ENCODE measurements around the gene RNF148.
A peak's percentile ranks its signal among the peaks of the same experiment; 100 is the strongest.

The RNF148 gene

DNA sequence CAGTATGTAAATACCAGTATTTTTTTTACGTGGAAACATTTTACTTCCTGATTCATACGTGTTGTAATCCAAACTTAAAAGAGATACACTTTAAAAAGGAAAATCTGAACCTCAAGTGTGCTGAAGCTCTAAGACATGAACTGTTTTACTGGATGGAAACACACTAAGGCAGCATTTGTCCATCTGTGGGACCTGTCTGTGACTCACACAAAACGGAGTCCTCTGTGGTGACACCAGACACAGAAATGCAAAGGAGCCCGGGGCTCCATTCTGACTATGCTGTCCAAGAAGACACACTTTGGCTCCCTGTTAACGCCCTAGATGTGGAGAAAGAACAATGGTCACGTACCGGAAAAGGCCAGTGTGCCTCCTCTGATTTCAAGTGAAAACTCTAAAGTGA is 27.7 kb downstream of the RNF148 start:
- H3K27me3 ChIP-seq (replicated peaks; ENCODE audit: control insufficient read depth, insufficient read depth, low read length), result no peaks in the 10 kb centered on the region
- no peaks in the 10 kb centered on the region for H3K36me3 ChIP-seq (ENCODE audit: control insufficient read depth, insufficient read depth, low read length, severe bottlenecking)
- no peaks in the 10 kb centered on the region for H3K9me3 ChIP-seq (ENCODE audit: control insufficient read depth, low read length)
- H3K4me3 ChIP-seq (ENCODE audit: low read length), result peak overlapping the region; percentile 67
- DNase-seq (ENCODE audit: low read depth), result peak; percentile 53
- H3K9ac ChIP-seq (ENCODE audit: low read length), result peak overlapping the region; percentile 27
- peaks cover 12% of the 10 kb centered on the region for H3K4me1 ChIP-seq (ENCODE audit: control insufficient read depth, insufficient read depth, low read length)

GRCh38 chr7:122674502-122674901 is 28.2 kb downstream of the RNF148 start:
- Histone ChIP-seq H3K4me3 (ENCODE audit: low read length) (peak overlapping the region; percentile 67), H3K4me1 (ENCODE audit: control insufficient read depth, insufficient read depth, low read length) (peaks cover 12% of the 10 kb centered on the region), H3K9ac (ENCODE audit: low read length) (peak overlapping the region; percentile 27), H3K9me3 (ENCODE audit: control insufficient read depth, low read length) (no peaks in the 10 kb centered on the region), H3K27me3 (replicated peaks; ENCODE audit: control insufficient read depth, insufficient read depth, low read length) (no peaks in the 10 kb centered on the region), H3K36me3 (ENCODE audit: control insufficient read depth, insufficient read depth, low read length, severe bottlenecking) (no peaks in the 10 kb centered on the region)
- DNase-seq (ENCODE audit: low read depth), result peak; percentile 72

DNA sequence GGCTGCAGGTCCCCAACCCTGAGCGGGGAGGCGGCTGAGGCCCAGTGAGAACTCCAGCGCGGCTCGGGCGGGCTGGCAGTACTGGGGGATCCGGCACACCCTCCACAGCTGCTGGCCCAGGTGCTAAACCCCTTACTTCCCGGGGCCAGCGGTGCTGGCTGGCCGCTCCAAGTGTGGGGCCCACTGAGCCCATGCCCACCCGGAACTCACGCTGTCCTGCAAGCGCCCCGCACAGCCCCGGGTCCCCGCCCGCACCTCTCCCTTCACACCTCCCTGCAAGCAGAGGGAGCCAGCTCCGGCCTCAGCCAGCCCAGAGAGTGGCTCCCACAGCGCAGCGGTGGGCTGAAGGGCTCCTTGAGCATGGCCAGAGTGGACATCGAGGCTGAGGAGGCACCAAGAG is 28.8 kb downstream of the RNF148 start:
- no peak for DNase-seq (ENCODE audit: low read depth)
- no peaks in the 10 kb centered on the region for H3K27me3 ChIP-seq (replicated peaks; ENCODE audit: control insufficient read depth, insufficient read depth, low read length)
- H3K36me3 ChIP-seq (ENCODE audit: control insufficient read depth, insufficient read depth, low read length, severe bottlenecking), result no peaks in the 10 kb centered on the region
- H3K9ac ChIP-seq (ENCODE audit: low read length), result no peak overlapping the region
- H3K4me1 ChIP-seq (ENCODE audit: control insufficient read depth, insufficient read depth, low read length), result peaks cover 12% of the 10 kb centered on the region
- no peaks in the 10 kb centered on the region for H3K9me3 ChIP-seq (ENCODE audit: control insufficient read depth, low read length)
- H3K4me3 ChIP-seq (ENCODE audit: low read length), result peak overlapping the region; percentile 67

- Histone ChIP-seq H3K9ac (ENCODE audit: low read length) (no peak overlapping the region), H3K27me3 (replicated peaks; ENCODE audit: control insufficient read depth, insufficient read depth, low read length) (no peaks in the 10 kb centered on the region), H3K4me1 (ENCODE audit: control insufficient read depth, insufficient read depth, low read length) (peaks cover 12% of the 10 kb centered on the region), H3K4me3 (ENCODE audit: low read length) (no peak overlapping the region), H3K36me3 (ENCODE audit: control insufficient read depth, insufficient read depth, low read length, severe bottlenecking) (no peaks in the 10 kb centered on the region), H3K9me3 (ENCODE audit: control insufficient read depth, low read length) (no peaks in the 10 kb centered on the region)
- DNase-seq (ENCODE audit: low read depth), result no peak
These were observed 30.2 kb downstream of the RNF148 start for GRCh38 chr7:122672536-122672935.

GRCh38 chr7:122663733-122664132 is 39.0 kb downstream of the RNF148 start:
- no peak overlapping the region for H3K4me3 ChIP-seq (ENCODE audit: low read length)
- no peaks in the 10 kb centered on the region for H3K4me1 ChIP-seq (ENCODE audit: control insufficient read depth, insufficient read depth, low read length)
- no peak overlapping the region for H3K9ac ChIP-seq (ENCODE audit: low read length)
- no peaks in the 10 kb centered on the region for H3K36me3 ChIP-seq (ENCODE audit: control insufficient read depth, insufficient read depth, low read length, severe bottlenecking)
- no peak for DNase-seq (ENCODE audit: low read depth)
- no peaks in the 10 kb centered on the region for H3K27me3 ChIP-seq (replicated peaks; ENCODE audit: control insufficient read depth, insufficient read depth, low read length)
- H3K9me3 ChIP-seq (ENCODE audit: control insufficient read depth, low read length), result no peaks in the 10 kb centered on the region

DNA sequence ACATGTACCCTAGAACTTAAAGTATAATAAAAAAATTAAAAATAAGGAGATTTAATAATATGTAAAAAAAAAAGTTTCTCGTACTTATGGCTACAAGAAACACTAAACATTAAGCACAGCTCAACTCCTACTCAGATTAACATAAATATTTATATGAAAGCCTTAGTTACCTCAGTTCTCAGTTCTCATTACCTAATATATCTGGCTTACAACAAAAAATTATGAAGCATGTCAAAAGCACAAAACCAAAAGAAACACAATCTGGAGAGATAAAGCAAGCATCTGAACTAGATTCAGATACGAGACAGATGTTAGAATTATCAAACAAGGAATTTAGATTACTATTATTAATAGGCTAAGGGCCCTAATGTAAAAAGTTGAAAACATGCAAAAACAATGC is 43.9 kb downstream of the RNF148 start:
- Histone ChIP-seq H3K4me3 (ENCODE audit: low read length) (no peak overlapping the region), H3K9ac (ENCODE audit: low read length) (no peak overlapping the region), H3K27me3 (replicated peaks; ENCODE audit: control insufficient read depth, insufficient read depth, low read length) (no peaks in the 10 kb centered on the region), H3K9me3 (ENCODE audit: control insufficient read depth, low read length) (no peaks in the 10 kb centered on the region), H3K4me1 (ENCODE audit: control insufficient read depth, insufficient read depth, low read length) (no peaks in the 10 kb centered on the region), H3K36me3 (ENCODE audit: control insufficient read depth, insufficient read depth, low read length, severe bottlenecking) (no peaks in the 10 kb centered on the region)
- no peak for DNase-seq (ENCODE audit: low read depth)

DNA sequence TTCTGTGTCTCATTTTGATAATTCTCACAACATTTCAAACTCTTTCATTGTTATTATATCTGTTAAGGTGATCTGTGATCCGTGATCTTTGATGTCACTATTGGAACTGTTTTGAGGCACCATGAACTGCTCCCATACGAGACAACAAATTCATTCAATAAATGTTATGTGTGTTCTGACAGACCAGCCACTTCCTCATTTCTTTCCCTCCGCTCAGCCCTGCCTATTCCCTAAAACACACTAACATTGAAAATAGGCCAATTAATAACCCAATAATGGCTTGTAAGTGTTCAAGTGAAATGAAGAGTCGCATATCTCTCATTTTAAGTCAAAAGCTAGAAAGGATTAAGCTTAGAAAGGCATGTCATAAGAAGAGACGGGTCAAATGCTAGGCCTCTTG is 49.0 kb downstream of the RNF148 start:
- Histone ChIP-seq H3K4me1 (ENCODE audit: control insufficient read depth, insufficient read depth, low read length) (peaks cover 5% of the 10 kb centered on the region), H3K27me3 (replicated peaks; ENCODE audit: control insufficient read depth, insufficient read depth, low read length) (no peaks in the 10 kb centered on the region), H3K36me3 (ENCODE audit: control insufficient read depth, insufficient read depth, low read length, severe bottlenecking) (no peaks in the 10 kb centered on the region), H3K9me3 (ENCODE audit: control insufficient read depth, low read length) (no peaks in the 10 kb centered on the region), H3K9ac (ENCODE audit: low read length) (no peak overlapping the region), H3K4me3 (ENCODE audit: low read length) (no peak overlapping the region)
- no peak for DNase-seq (ENCODE audit: low read depth)

- Histone ChIP-seq H3K4me1 (ENCODE audit: control insufficient read depth, insufficient read depth, low read length) (peaks cover 5% of the 10 kb centered on the region), H3K27me3 (replicated peaks; ENCODE audit: control insufficient read depth, insufficient read depth, low read length) (no peaks in the 10 kb centered on the region), H3K9me3 (ENCODE audit: control insufficient read depth, low read length) (no peaks in the 10 kb centered on the region), H3K4me3 (ENCODE audit: low read length) (no peak overlapping the region), H3K9ac (ENCODE audit: low read length) (no peak overlapping the region), H3K36me3 (ENCODE audit: control insufficient read depth, insufficient read depth, low read length, severe bottlenecking) (no peaks in the 10 kb centered on the region)
- DNase-seq (ENCODE audit: low read depth), result no peak
These were observed 49.8 kb downstream of the RNF148 start for GRCh38 chr7:122652876-122653275.

Data from adipocyte (in vitro differentiated cells).